NCI-H82 (cell line): ENCODE measurements around the gene PDE3A.

ENCODE experiments used
- DNase-seq: peaks from one replicate; lab custom pipeline; 2025; lab: John Stamatoyannopoulos, UW

The PDE3A gene

GRCh38 chr12:20424841-20425240 lies 56.5 kb downstream of the PDE3A start:
- no peak for DNase-seq

- no peak for DNase-seq
These were observed 57.9 kb downstream of the PDE3A start for GRCh38 chr12:20426191-20426590.

GRCh38 chr12:20426957-20427356 lies 58.6 kb downstream of the PDE3A start:
- DNase-seq: no peak

DNA sequence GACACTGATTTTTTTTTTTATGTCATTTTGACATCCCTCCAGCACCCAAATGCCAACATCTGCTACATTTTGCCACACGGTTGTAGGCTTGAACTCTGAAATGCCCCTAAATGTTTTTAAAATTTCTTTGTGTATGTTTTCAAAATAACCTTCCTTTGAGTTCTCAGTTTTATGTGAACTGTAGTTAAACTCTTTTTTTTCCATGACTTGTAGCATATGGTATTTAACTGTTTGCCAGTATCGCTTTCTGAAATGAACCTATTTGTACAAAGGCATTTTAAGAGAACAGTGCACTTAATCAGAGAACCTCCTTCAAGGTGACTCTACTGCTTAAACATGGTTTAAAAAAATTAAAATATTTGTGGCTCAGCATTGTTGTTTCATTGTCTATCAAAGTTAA lies 61.5 kb downstream of the PDE3A start:
- no peak for DNase-seq

DNA sequence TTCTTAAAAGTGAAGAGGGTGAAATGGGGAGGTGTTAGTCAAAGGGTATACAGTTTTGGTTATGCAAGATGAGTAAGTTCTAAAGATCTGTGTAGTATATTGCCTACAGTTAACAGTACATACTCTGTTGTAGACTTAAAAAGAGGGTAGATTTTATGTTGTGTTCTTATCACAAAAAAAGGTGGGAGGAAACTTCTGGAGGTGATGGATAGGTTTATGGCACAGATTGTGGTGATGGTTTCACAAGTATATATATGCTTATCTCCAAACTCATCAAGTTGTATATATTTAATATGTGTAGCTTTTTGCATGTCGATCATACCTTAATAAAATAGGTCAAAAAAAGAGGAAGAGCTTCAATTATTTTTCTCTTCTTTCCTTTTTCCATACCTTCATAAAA lies 64.0 kb downstream of the PDE3A start:
- DNase-seq: no peak

DNA sequence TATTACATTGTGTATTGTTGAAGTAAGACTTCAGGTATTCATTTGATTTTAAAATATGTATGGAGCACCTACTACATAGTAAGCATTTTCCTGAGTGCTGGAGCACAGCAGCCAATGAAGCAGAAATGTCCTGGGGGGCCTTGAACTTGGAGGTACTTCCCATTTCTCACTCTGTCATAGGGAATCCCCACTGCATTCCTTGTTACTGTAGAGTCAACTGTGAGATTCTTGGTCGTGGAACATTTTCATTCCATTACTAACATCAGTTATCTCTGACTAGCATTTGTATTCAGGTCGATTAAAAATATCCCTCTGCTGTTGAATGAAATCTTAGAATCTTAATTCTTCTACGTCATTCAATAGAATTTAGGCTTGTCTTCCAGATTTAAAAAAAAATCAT lies 66.7 kb downstream of the PDE3A start:
- DNase-seq: no peak

- DNase-seq: no peak
These were observed 68.0 kb downstream of the PDE3A start for GRCh38 chr12:20436316-20436715.

DNA sequence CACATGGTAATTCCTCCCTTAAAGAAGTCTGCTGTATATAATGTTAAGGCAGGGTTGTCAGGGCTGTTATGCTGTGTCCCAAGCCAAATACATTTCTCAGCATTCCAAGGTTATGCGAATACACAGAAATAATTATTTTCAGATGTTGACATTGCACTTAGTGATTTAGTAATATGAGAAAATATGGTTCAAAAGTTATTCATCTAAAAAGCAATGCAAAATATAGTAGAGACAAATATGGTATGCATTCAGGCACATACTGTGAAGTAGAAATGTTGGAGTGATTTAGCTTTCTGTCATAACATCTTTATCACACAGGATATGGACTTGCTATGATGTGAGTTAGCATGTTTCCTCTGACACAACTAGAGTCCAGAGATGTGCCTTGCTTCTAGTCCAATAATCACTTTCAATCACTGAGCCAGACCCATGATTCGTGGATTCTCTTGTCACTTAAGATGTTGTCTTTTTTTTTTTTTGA lies 70.0 kb downstream of the PDE3A start:
- peak; percentile 5 for DNase-seq

- no peak for DNase-seq
These were observed 71.3 kb downstream of the PDE3A start for GRCh38 chr12:20439626-20440025.

GRCh38 chr12:20440408-20440807 lies 72.1 kb downstream of the PDE3A start:
- DNase-seq: no peak

- DNase-seq: no peak
These were observed 74.0 kb downstream of the PDE3A start for GRCh38 chr12:20442322-20442721.

DNA sequence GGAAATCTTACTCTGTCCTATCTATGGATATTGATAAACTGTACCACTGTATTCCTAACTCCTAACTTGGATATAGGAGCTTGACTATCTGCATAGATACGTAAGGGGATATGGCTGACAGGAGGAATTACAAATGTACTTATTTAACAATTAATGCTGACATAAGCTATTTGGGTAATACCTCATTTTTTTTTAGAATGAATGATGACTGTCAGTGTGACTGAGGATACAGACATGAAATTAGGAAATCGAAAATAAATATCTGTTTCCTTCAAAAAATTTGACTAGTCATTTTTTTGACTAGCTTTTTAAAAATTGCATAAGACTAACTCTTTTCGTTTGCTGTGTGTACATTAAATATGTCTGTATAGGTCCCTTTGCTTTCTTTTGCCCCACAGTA lies 74.9 kb downstream of the PDE3A start:
- no peak for DNase-seq

DNA sequence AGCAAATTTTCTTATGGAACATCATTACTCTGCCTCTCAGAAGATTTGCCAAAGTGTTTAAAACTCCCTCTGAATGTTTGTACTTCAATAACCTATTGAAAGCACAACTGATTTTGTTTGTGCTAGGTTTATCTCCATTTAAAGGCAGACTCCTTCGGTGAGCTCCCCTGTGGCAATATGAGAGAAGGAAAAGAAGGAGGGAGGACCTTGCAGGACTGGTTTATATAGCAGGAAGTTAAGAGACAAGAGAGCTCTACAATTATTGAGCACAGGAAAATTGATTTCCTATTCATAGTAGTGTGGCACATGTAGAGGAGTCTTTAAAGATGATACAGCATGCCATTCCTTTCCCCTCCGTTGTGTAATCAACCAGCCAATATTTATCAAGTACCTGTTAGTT lies 75.5 kb downstream of the PDE3A start:
- DNase-seq: no peak

DNA sequence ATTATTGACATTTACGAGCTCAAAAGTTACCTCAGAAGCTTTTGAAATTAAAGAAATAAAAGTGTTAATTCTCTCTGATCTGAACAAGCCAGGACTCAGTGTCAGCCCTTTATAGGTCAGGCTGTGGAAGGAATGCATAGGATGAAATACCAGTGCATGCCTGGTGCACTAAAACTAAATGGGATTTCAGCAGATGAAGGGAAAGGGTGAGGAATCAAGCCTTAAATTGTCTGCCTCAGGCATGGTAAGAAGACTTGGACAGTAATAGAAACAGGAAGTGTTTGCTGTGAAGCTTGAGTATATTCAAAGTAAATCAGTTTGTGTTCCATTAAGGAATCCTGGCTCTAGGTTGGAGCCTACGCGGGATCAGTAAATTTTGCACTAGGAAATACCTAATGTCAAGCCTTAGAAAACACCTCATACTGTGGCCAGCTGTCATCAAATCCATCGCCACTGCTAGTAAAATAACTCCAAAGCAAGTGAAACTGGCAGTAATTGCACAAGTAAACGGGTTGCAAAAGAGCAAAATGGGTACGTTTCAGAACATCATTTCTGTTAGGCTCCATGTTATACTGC lies 76.3 kb downstream of the PDE3A start:
- DNase-seq: no peak

DNA sequence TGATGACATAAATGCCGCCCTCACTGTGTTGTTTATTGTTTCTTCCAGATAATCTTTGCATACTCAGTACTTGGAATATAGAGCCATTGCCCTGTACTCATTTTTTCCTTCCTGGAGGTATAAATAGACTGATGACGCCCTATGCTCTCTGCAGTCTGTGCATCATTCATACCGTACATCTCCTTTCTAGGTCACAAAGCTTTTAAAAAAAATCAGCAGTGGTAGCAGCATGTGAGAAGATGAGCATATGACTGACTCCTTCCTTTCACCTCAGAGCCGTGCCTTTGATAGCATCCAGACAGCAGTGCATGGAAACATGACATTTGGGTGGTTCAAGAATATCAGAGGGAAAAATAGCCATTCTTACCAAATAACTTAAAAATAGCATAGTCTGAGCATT lies 77.3 kb downstream of the PDE3A start:
- DNase-seq: no peak

- DNase-seq: no peak
These were observed 78.5 kb downstream of the PDE3A start for GRCh38 chr12:20446836-20447235.

DNA sequence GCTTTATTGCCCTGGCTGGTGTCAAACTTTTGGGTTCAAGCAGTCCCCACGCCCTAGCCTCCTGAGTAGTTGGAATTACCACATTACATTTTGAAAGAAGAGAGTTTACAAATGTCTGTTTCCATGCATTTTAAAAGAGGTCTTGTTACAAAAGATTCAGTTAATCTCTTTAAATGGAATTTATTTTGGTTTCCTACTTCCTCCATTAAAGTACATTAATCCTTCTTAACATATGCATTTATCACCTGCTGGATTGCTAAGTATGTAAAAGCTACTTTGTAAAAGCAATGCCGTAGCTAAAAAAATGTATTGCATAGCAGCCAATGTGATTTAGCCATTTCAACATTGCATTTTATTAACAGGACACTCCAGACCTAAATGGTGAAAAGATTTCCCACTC lies 80.4 kb downstream of the PDE3A start:
- DNase-seq: no peak

GRCh38 chr12:20450591-20451180 lies 82.3 kb downstream of the PDE3A start:
- DNase-seq: no peak

- DNase-seq: no peak
These were observed 83.4 kb downstream of the PDE3A start for GRCh38 chr12:20451761-20452160.

GRCh38 chr12:20452496-20453010 lies 84.2 kb downstream of the PDE3A start:
- no peak for DNase-seq

DNA sequence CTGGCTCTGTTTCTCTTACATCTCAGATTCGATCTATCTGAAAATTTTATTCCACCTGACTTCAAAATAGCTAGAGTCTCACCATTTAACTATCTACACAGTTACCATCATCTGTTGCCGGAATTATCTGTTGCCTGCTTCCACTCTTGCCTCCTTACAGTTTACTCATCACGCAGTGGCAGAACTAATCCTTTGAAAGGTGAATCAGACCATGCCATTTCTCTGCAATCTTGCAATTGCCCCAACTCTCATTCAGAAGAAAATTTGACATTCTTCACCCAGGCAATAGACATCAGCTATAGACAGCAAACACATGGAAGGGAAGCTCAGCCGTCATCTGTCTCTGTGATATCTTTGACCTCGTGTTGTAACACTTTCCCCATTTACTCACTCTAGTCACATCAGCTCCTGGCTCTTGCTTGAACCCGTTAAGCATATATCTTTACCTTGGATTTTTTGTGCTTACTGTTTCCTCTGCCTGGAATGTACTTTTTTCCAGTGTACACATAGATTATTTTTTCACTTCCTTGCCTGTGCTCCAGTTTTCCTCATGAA lies 85.5 kb downstream of the PDE3A start:
- no peak for DNase-seq

GRCh38 chr12:20455001-20455706 lies 86.8 kb downstream of the PDE3A start:
- peak; percentile 36 for DNase-seq

- DNase-seq: no peak
These were observed 89.2 kb downstream of the PDE3A start for GRCh38 chr12:20457582-20457981.
